ACHN (cell line): ENCODE data around the gene WHAMM.

ENCODE experiments used
- DNase-seq: peaks from one replicate; pipeline ENCODE4 v3.0.0-alpha.2; 2015
- in situ Hi-C: cut with HindIII; loops from 2 replicates; pipeline ENCODE4 v1.10.0; 2017; ENCODE audit warnings: low sequenced_read_pairs, low pct_ligation_motif_present, low pct_unique_long_range_greater_than_20kb

The WHAMM gene

DNA sequence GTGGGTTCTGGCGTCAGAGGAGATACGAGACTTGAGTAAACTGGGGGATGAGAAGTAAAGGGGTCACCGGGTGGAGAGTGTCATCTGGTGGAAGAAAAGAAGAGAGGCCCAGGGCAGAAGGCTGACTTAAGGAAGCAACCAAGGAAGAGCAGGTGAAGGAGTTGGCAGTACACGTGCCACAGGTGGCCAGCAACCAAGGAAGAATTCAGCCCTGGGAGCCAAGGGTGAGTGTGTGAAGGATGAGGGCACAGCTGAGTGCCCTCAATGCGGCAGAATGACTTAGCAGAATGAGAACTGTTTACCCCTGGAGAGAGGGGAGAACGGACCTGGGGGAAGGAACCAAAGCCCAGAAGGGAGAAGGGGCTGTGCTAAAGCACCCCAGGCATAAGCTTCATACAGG is 71.3 kb downstream of the WHAMM start:
- in situ Hi-C loops, result no loop called here
- no peak for DNase-seq

DNA sequence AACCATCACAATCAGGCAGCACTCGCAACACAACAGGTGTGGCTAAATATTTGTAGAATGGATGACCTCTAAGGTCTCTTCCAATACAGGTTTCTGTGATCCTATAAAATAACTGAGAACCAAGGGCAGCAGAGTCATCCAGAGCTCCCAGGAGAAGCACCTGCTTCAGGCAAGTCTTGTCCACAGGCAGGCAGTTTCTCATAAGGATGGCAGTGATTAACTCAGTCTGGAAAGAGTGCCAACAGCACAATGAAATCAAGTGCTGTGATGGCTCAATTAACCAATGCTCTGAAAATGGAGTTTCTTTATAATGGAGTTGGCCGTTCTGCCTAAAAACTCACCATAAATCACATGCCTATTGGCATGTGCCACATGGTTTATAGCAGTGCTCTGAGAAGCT is 72.3 kb downstream of the WHAMM start:
- in situ Hi-C loops, result no loop called here
- no peak for DNase-seq

GRCh38 chr15:82882273-82882928 is 73.0 kb downstream of the WHAMM start:
- no peak for DNase-seq

More at GRCh38 chr15:82882273-82882928, 73.0 kb downstream of the WHAMM start:
- in situ Hi-C loops, result no loop called here
